K562 (cell line): ENCODE data around the gene SYMPK. TPM values are rescaled to one million over a fixed set of nuclear protein-coding genes. Genes with fewer than 3 reads are reported as not detected.

ENCODE experiments used
- CHD4 ChIP-seq: fragments of 200-600 bp; sonication (generic); IDR thresholded peaks from 3 replicates; pipeline ENCODE4 v1.6.1; 2012; ENCODE audit warnings: low read depth, mild to moderate bottlenecking, mixed read lengths, low read length, inconsistent platforms; ENCODE audit not compliant: insufficient read depth, insufficient replicate concordance, poor library complexity, severe bottlenecking
- ELF4 ChIP-seq: fragments of 450-650 bp; formaldehyde crosslinking; IDR thresholded peaks from 2 replicates; pipeline ENCODE4 v1.4.0; 2022; ENCODE audit warnings: missing genetic modification characterization
- MXI1 ChIP-seq: IDR thresholded peaks from 2 replicates; pipeline ENCODE4 v1.6.1; 2011; ENCODE audit warnings: low read depth, mild to moderate bottlenecking, improper control_type of control experiment, low read length
- POLR2G ChIP-seq: fragments of 200-400 bp; formaldehyde crosslinking; IDR thresholded peaks from 2 replicates; pipeline ENCODE4 v1.6.1; 2017; ENCODE audit warnings: low read depth, mild to moderate bottlenecking, antibody characterized with exemption, low read length, moderate library complexity
- SPI1 ChIP-seq: IDR thresholded peaks from 2 replicates; pipeline ENCODE4 v1.6.1; 2011; ENCODE audit warnings: low read depth, low read length, control low read depth, borderline replicate concordance
- YBX1 ChIP-seq: fragments of 450-650 bp; IDR thresholded peaks from 2 replicates; pipeline ENCODE4 v1.7.1; 2016; ENCODE audit warnings: mild to moderate bottlenecking
- polyA plus RNA-seq, 8 experiments: library from polyadenylated mRNA; depleted of rRNA in 4 of 8; stranded (reverse) in 5 of 8; unstranded in 3 of 8; fragments of >200 nt; fragmentation: Nextera tagmentation in 2 of 8; fragmentation: Illumina TruSeq in 1 of 8; extraction: Ambion mirVana in 2 of 8; extraction: Trizol in 1 of 8; gene quantifications; 2 replicates each; pipeline versions ENCODE4 v1.2.1 to v1.2.3, GENCODE V29; 2011 to 2014; ENCODE audit warnings: inconsistent platforms in 1 of 8, missing spikeins in 1 of 8
- total RNA-seq, 7 experiments: library from RNA; depleted of rRNA in 6 of 7; stranded (reverse); fragments of >200 nt in 6 of 7; fragmentation: Illumina TruSeq in 2 of 7; extraction: Trizol in 2 of 7; gene quantifications; 2 replicates each; pipeline versions ENCODE4 v1.2.1 to v1.2.3, GENCODE V29; 2011 to 2021; ENCODE audit warnings: low replicate concordance in 1 of 7
- TF ChIP-seq, protein P1 (sequence below): fragments of 450-650 bp; IDR thresholded peaks from 2 replicates; pipeline ENCODE4 v1.6.1; 2016; ENCODE audit warnings: mild to moderate bottlenecking, moderate library complexity
- TF ChIP-seq, protein P2 (sequence below): fragments of 250-450 bp; sonication (Bioruptor Pico); IDR thresholded peaks from 2 replicates; pipeline ENCODE4 v1.9.0; 2021; ENCODE audit warnings: mild to moderate bottlenecking, inconsistent platforms
- TF ChIP-seq, protein P3 (sequence below): fragments of 450-650 bp; formaldehyde crosslinking; IDR thresholded peaks from 2 replicates; pipeline ENCODE4 v1.4.0; 2020; ENCODE audit warnings: mild to moderate bottlenecking

Gene SYMPK
- total and polyA plus RNA-seq, 9 of the 15 experiments (the other 6 are each of a cell fraction or from before 2014, with no cell fraction given), result 0.73 to 95.5 (median 58.4) TPM

DNA sequence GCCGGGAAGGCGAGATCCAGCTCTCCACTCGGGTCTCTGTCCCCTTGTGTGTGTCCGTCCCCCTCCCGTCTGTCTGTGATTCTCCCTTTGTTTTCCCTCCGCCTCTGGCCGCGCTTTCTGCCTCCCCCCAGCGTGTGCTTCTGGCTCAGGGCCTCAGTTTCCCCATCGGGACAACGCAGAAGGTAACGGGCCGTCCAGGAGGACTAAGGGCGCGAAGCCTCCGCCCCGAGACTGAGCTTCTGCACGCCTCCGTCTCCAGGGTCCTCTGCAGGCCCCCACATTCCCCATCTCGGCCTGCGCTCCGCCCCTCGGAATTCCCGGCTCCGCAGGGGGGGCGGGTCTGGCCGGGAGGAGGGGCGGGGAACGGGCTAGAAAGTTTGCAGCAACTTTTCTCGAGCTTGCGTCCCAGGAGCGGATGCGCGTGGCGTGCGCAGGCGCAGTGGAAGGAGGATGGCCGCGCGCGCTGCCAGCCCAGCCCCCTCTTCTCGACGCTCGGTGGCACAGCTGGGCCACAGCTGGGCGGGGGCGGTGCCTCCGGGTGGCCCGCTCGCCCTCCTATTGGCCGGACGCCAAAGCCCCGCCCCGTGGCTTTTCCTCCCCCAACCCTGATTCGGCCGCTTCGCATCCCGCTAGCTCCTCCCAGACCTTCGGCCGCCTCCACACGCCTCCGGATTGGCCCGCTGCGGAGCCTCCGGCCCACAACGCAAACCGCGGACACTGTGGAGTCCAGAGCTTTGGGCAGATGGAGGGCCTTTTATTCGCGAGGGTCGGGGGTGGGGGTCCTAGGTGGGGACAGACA, 93.8 kb downstream of the SYMPK start, which contains the start of gene SIX5 (continued):
- TF ChIP-seq, protein P1, sequence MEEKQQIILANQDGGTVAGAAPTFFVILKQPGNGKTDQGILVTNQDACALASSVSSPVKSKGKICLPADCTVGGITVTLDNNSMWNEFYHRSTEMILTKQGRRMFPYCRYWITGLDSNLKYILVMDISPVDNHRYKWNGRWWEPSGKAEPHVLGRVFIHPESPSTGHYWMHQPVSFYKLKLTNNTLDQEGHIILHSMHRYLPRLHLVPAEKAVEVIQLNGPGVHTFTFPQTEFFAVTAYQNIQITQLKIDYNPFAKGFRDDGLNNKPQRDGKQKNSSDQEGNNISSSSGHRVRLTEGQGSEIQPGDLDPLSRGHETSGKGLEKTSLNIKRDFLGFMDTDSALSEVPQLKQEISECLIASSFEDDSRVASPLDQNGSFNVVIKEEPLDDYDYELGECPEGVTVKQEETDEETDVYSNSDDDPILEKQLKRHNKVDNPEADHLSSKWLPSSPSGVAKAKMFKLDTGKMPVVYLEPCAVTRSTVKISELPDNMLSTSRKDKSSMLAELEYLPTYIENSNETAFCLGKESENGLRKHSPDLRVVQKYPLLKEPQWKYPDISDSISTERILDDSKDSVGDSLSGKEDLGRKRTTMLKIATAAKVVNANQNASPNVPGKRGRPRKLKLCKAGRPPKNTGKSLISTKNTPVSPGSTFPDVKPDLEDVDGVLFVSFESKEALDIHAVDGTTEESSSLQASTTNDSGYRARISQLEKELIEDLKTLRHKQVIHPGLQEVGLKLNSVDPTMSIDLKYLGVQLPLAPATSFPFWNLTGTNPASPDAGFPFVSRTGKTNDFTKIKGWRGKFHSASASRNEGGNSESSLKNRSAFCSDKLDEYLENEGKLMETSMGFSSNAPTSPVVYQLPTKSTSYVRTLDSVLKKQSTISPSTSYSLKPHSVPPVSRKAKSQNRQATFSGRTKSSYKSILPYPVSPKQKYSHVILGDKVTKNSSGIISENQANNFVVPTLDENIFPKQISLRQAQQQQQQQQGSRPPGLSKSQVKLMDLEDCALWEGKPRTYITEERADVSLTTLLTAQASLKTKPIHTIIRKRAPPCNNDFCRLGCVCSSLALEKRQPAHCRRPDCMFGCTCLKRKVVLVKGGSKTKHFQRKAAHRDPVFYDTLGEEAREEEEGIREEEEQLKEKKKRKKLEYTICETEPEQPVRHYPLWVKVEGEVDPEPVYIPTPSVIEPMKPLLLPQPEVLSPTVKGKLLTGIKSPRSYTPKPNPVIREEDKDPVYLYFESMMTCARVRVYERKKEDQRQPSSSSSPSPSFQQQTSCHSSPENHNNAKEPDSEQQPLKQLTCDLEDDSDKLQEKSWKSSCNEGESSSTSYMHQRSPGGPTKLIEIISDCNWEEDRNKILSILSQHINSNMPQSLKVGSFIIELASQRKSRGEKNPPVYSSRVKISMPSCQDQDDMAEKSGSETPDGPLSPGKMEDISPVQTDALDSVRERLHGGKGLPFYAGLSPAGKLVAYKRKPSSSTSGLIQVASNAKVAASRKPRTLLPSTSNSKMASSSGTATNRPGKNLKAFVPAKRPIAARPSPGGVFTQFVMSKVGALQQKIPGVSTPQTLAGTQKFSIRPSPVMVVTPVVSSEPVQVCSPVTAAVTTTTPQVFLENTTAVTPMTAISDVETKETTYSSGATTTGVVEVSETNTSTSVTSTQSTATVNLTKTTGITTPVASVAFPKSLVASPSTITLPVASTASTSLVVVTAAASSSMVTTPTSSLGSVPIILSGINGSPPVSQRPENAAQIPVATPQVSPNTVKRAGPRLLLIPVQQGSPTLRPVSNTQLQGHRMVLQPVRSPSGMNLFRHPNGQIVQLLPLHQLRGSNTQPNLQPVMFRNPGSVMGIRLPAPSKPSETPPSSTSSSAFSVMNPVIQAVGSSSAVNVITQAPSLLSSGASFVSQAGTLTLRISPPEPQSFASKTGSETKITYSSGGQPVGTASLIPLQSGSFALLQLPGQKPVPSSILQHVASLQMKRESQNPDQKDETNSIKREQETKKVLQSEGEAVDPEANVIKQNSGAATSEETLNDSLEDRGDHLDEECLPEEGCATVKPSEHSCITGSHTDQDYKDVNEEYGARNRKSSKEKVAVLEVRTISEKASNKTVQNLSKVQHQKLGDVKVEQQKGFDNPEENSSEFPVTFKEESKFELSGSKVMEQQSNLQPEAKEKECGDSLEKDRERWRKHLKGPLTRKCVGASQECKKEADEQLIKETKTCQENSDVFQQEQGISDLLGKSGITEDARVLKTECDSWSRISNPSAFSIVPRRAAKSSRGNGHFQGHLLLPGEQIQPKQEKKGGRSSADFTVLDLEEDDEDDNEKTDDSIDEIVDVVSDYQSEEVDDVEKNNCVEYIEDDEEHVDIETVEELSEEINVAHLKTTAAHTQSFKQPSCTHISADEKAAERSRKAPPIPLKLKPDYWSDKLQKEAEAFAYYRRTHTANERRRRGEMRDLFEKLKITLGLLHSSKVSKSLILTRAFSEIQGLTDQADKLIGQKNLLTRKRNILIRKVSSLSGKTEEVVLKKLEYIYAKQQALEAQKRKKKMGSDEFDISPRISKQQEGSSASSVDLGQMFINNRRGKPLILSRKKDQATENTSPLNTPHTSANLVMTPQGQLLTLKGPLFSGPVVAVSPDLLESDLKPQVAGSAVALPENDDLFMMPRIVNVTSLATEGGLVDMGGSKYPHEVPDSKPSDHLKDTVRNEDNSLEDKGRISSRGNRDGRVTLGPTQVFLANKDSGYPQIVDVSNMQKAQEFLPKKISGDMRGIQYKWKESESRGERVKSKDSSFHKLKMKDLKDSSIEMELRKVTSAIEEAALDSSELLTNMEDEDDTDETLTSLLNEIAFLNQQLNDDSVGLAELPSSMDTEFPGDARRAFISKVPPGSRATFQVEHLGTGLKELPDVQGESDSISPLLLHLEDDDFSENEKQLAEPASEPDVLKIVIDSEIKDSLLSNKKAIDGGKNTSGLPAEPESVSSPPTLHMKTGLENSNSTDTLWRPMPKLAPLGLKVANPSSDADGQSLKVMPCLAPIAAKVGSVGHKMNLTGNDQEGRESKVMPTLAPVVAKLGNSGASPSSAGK, result peak; percentile 30; the same call in 1 of the 2 replicates
- no peak for TF ChIP-seq SPI1
- TF ChIP-seq, protein P2, sequence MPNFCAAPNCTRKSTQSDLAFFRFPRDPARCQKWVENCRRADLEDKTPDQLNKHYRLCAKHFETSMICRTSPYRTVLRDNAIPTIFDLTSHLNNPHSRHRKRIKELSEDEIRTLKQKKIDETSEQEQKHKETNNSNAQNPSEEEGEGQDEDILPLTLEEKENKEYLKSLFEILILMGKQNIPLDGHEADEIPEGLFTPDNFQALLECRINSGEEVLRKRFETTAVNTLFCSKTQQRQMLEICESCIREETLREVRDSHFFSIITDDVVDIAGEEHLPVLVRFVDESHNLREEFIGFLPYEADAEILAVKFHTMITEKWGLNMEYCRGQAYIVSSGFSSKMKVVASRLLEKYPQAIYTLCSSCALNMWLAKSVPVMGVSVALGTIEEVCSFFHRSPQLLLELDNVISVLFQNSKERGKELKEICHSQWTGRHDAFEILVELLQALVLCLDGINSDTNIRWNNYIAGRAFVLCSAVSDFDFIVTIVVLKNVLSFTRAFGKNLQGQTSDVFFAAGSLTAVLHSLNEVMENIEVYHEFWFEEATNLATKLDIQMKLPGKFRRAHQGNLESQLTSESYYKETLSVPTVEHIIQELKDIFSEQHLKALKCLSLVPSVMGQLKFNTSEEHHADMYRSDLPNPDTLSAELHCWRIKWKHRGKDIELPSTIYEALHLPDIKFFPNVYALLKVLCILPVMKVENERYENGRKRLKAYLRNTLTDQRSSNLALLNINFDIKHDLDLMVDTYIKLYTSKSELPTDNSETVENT, result no peak
- 0 out of 2 replicates have a peak, but pooled peaks have one; percentile 9 for TF ChIP-seq ELF4 (CRISPR knock-in tag)
- no peak for TF ChIP-seq CHD4
- TF ChIP-seq, protein P3, sequence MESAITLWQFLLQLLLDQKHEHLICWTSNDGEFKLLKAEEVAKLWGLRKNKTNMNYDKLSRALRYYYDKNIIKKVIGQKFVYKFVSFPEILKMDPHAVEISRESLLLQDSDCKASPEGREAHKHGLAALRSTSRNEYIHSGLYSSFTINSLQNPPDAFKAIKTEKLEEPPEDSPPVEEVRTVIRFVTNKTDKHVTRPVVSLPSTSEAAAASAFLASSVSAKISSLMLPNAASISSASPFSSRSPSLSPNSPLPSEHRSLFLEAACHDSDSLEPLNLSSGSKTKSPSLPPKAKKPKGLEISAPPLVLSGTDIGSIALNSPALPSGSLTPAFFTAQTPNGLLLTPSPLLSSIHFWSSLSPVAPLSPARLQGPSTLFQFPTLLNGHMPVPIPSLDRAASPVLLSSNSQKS (CRISPR knock-in tag), result no peak
- peak; percentile 77 for TF ChIP-seq POLR2G
- no peak for TF ChIP-seq YBX1
- TF ChIP-seq MXI1, result no peak
